Hematopoietic multipotent progenitor cell treated with erythropoietin and hydrocortisone succinate and interleukin-3 and kit ligand, for 6 days (in vitro differentiated cells): Measurements from ENCODE around the gene SPATA22.
"Not testable (repeated sequence)": the region's sequence is repeated elsewhere in the genome, so short reads cannot be mapped to it uniquely, and the experiment has no call there.

ENCODE experiments used
- DNase-seq: peaks from one replicate; pipeline ENCODE4 v3.0.0-alpha.2; 2015

Gene SPATA22

DNA sequence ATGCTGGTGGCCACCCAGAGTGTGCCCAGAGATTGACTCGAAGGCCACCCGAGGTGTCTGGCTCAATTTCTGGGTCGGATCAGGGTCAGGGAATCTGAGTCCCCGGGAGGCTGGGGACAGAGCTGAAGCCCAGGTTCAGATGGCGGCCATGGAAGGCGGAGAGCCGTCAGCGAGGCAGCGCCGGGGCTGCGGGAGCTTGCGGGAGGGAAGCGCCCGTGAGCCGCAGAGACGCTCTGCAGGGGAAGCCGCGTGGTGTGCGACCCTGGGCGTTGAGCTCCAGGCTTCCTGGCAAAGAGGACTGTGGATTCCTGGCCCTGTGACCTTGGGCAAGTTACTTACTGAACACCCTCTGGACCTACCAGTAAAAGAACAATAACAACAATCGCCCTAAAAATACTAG, 518 bp upstream of the SPATA22 start:
- no peak for DNase-seq

DNA sequence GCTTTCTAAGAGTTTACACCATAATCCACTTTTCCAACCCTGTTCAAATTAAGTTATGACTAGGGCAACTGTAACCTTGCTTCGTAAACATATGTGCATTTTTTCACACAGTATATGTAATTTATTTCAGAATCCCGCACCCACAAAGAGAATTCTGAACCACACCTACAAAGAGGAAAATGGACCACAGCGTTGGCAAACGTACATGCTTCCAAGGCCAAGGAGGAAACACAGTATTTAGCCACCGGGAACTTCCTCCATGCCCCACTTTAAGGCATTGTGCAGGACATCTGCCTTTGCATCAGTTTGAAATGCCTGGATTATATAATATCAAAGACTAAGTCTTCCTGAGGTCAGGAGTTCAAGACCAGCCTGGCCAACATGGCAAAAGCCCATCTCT, 2.1 kb downstream of the SPATA22 start:
- DNase-seq, result no peak

DNA sequence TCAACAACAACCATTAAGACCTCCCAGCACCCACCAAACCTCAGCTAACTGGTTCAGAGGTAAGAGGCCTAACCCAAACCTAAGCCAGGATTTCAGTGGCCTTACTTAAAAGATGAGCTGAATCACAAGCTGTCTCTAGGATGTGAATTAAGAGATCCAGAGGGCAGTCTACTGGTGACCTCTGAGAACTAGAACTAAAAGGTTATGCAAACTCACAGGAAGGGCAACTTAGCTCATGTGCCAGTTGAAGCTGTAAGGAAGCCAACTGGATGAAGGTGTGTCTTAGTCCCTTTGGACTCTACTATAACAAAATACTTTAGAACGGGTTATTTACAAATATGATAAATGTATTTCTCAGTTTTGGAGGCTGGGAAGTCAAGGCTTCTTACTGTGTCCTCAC, 5.3 kb downstream of the SPATA22 start:
- not testable (repeated sequence) for DNase-seq

DNA sequence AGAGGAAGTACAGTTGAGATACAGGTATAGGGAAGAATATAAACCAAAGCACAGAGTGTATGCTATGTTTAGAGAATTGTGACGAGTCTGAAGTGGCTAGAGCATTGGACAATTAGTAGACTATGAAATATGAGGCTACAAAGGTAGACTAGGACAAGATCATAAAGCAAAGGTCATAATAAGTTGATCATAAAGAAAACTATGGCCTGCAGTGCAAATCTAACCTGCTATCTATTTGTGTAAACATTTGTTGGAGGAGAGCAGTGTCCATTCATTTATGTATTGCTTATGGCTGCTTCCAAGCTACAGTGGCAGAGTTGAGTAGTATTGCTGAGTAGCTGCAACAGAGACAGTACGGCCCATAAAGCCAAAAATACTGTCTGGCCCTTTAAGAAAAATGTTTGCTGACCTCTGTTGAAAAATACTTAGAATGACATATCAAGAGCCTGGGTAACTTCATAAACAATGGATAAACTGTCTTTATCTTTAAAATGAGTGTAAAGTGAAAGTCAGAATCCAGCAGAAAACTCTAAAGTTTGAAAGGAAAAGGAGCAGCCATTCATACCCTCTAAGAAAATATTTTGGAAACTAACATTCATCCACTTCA, 23.5 kb downstream of the SPATA22 start:
- DNase-seq, result peak; percentile 1

DNA sequence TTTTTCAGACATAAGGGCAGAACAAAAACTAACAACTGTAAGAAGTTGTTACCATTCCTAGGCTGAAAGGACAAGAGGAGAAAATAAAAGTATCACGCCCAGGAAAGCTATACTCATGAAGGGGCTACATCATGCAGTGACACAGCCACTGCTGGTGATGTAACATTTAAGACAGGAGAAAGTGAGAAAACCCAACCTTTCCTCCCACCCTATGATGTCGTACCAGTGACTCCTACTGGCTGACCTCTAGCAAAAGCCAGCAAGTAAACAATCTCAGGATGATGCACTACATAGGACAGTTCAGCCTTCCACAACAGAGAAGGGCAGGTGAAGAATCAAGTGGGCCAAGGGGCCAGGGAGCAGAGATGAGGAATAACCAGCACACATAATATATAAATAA, 24.0 kb downstream of the SPATA22 start:
- DNase-seq, result peak; percentile 28

DNA sequence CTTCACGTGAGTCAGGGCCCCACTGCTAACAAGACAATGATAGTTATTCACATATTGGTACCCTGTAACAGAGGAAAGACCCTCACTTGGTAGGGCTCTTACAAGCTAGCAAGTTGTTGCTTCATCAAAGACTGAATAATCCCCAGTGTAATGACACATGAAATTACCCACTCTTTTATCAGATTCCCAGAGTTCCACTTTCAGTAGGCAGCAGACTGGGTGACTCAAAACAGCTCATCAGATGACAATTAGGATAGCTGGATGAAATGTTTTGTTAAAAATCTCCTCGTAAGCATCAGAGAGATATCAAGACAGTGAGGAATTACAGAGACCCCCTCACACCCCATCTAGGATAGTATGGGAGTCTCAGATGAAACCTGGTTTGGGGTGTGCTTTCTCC, 31.2 kb downstream of the SPATA22 start:
- DNase-seq, result no peak

DNA sequence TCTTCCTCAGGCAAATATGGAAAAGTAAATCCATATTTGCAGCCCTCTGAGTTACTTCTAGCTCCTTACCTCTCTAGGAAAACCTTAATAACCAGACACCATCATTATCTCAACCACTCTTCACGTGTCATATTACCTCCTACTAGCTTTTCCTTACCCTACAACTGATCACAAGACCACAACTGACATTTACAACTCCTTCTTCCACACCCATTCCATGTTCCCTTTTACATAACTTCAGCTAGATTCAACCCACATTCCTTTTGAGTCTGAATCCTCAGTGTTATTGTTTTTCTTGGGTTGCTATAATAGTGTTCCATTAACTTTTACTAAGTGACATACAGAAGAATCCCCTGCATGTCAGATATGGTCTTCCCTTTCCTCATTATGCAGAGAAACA, 33.3 kb downstream of the SPATA22 start:
- DNase-seq, result no peak

DNA sequence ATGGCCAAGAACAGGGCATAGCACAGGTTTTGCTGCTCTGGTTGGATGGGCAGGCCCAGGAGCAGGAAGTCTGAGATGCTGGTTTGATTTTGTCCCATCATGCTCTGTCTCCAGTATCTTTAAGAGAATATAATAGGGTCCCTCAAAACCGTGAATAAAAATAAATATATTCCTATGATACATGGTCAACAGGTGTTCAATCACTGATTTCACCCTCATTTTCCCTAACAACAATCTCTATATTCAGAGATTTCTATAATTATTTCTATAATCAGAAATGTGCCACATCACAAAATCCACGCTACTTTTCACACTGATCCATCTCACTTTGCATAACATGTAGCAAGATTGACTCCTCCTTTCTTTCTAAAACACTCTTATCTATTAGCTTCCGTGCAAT, 37.9 kb downstream of the SPATA22 start, which contains the start of gene OR1E2:
Gene OR1E2, minus strand, starts transcription at position 101 of the 400 bp plus-strand sequence. Its CDS starts 0 bp downstream, at position 101.
- no peak for DNase-seq

DNA sequence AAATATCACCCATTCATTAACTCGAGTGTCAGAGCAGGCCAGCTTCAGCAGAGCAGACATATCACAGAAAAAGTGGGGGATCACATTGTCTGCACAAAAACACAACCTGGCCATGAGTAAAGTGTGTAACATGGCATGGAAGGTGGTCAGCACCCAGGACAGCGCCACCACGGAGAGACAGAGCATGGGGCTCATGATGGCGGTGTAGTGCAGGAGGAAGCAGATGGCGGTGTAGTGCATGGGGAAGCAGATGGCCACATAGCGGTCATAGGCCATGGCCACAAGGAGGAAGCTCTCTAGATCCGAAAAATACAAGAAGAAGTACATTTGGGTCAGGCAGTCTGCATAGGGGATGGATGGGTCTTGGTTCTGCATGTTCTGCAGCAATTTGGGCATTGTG, 38.4 kb downstream of the SPATA22 start:
- peak; percentile 59 for DNase-seq

DNA sequence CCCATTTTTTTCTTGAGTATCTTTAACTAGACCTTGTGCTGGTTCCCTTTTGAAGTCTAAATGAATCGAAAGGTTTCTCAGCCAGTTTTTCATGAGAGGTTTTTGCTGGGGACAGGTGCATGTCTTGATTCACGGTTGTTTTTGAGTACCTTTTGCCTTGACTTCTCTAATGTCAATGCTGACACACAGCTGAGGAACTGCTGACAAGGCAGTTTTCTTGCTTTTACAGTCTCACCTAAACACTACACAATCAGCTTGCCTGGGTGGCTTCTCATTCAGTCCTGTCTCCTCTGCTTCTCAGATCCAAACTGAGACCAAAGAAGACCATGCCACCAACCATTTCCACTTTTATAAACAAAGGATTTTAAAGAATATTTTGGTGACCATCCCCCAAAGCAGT, 53.4 kb downstream of the SPATA22 start:
- DNase-seq, result no peak

DNA sequence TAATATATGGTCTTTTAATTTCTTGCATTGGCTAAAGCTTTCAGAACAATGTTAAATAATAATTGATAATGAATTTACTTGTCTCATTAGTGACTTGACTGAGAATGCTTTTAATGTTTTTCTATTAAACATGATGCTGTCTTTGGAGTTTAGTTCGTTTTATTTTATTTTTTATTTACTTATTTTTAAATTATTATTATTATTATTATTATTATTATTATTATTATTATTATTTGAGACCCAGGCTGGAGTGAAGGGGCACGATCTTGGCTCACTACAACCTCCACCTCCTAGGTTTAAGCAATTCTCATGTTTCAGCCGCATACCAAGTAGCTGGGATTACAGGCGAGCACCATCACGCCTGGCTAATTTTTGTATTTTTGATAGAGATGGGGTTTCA, 56.0 kb downstream of the SPATA22 start:
- DNase-seq, result no peak

DNA sequence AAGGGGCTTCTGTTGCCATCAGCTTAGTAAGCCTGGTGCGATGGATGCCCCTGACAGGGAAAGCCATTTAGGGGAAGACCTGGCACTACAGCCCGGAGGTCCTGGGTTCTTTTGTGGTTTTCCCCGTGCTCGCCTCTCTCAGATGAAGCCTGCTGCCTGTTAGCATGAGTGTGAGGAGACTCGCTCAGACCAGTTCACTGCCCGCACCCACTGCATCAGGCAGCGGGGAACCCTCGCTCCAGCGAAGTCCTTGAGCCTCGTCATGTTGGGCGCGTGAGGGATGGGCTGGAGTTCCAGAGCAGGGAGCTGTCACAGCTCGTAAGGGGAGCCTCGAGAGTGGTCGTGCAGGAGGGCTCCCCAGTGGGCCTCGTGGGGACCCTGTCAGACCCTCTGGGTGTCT, 59.4 kb downstream of the SPATA22 start:
- not testable (repeated sequence) for DNase-seq

DNA sequence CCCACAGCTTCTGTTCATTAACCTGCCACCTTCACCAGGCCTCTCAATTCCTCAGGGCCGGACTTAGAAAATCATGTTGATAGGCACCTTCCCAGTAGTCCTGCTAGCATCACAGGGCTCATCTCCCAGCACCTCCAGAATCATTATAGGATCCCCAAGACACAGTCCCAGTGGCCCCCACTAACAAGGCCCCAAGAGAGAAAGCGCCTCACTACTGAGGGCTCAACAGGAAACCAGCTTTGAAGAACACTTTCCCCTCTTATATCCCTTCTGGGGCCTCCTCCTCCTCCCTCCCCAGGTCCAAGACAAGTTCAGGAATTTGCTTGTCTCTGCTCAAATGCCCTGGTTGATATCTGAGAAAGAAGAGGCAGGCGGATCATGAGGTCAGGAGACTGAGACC, 60.5 kb downstream of the SPATA22 start, which contains the start of gene OR3A3:
Gene OR3A3, plus strand, starts transcription at position 301 of the 400 bp plus-strand sequence.
- DNase-seq, result no peak

DNA sequence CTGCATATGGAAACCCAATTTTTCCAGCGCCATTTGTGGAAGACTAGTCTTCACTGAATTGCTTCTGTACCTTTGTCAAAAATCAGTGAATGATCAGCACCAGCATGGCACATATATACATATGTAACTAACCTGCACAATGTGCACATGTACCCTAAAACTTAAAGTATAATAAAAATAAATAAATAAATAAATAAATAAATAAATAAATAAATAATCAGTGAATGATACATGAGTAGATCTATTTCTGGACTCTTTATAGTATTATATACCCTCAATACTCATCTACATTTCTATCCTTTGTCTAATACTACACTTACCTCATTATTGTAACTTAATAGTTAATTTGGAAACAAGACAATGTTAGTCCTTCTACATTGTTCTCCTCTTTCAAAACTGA, 67.8 kb downstream of the SPATA22 start:
- not testable (repeated sequence) for DNase-seq

DNA sequence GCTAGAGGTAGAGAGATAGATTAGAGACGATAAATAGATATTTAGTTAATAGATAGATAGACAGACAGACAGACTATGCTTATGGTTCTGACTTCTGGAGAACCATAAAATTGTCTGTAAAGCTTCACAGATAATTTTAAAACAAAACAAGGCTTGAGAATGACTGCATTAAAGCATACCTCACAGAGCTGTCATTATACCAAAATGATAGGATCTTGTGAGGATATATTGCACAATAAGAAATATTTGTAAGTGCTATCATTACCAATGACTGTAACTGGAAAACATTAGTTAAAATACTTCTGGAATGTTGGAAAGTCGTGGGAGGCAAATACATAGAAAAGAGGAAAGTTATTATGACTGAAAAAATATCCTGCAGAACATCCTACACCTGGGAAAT, 69.8 kb downstream of the SPATA22 start:
- no peak for DNase-seq

DNA sequence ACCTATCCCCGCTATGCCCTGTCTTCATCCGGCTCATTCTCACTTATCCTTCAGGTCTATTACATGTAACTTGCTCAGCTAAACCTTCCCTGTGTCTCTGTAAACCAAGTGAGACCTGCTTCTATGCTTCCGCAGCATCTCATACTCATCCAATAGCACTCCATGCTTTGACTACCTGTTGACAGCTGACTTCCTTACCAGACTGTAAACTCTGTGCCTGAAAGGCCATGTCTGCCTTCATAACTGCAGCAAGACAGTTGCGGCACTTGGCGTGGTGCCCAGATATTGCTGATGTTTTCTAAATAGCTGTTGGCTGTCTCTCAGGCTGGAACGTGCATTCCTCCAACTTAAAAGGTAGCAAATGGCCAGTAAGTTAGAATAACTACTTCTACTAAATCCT, 71.6 kb downstream of the SPATA22 start:
- DNase-seq, result no peak

DNA sequence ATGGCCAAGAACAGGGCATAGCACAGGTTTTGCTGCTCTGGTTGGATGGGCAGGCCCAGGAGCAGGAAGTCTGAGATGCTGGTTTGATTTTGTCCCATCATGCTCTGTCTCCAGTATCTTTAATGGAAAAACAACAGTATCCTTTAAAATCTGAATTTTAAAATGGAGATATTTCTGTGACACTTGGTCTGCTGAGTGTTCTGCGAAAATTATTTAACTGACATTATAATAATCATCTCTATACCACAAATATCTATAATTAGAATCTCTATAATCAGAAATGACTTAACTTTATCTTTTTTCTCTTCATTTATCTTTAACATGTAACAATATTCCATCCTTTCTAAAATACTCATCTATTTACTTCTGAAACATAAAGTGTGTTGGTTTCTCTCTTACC, 73.3 kb downstream of the SPATA22 start, which contains the start of gene OR1E1:
Gene OR1E1, minus strand, starts transcription at position 101 of the 400 bp plus-strand sequence. Its CDS starts 0 bp downstream, at position 101.
- no peak for DNase-seq

DNA sequence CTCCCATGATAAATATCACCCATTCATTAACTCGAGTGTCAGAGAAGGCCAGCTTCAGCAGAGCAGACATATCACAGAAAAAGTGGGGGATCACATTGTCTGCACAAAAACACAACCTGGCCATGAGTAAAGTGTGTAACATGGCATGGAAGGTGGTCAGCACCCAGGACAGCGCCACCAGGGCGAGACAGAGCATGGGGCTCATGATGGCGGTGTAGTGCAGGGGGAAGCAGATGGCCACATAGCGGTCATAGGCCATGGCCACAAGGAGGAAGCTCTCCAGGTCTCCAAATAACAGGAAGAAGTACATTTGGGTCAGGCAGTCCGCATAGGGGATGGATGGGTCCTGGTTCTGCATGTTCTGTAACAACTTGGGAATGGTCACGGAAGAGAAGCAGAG, 73.8 kb downstream of the SPATA22 start:
- DNase-seq, result peak; percentile 32
